ENCODE data around the gene PRRT2. TPM values are rescaled to one million over a fixed set of nuclear protein-coding genes. Genes with fewer than 3 reads are reported as not detected.

The PRRT2 gene
- total RNA-seq, 2 experiments from 2014 or later = 2.2 to 2.3 TPM

- CTCF ChIA-PET = interaction anchor here (0.7 to 2.1 kb wide), 2 partner anchors 9 to 30 kb away, joined by 3 to 5 read pairs; no protein-coding TSS in a partner anchor
- Mint-ChIP-seq H3K27ac (no peak overlapping the region), H3K27me3 (no peaks in the 10 kb centered on the region), H3K4me1 (ENCODE audit: low read depth) (peaks cover 14% of the 10 kb centered on the region), H3K36me3 (ENCODE audit: low read depth) (peaks cover 40% of the 10 kb centered on the region), H3K4me3 (peak overlapping the region; percentile 38), H3K9me3 (no peaks in the 10 kb centered on the region)
- H3K4me1 ChIP-seq (ENCODE audit: insufficient read depth, low read length) = peaks cover 16% of the 10 kb centered on the region
- no peak overlapping the region for H3K27ac ChIP-seq (ENCODE audit: low read depth in 1 of 2, low read length in 2 of 2)
- TF ChIP-seq, protein P1, sequence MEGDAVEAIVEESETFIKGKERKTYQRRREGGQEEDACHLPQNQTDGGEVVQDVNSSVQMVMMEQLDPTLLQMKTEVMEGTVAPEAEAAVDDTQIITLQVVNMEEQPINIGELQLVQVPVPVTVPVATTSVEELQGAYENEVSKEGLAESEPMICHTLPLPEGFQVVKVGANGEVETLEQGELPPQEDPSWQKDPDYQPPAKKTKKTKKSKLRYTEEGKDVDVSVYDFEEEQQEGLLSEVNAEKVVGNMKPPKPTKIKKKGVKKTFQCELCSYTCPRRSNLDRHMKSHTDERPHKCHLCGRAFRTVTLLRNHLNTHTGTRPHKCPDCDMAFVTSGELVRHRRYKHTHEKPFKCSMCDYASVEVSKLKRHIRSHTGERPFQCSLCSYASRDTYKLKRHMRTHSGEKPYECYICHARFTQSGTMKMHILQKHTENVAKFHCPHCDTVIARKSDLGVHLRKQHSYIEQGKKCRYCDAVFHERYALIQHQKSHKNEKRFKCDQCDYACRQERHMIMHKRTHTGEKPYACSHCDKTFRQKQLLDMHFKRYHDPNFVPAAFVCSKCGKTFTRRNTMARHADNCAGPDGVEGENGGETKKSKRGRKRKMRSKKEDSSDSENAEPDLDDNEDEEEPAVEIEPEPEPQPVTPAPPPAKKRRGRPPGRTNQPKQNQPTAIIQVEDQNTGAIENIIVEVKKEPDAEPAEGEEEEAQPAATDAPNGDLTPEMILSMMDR (IDR thresholded peaks at IDR 0.05) = no peak
- H3K9me3 ChIP-seq (ENCODE audit: control insufficient read depth in 1 of 2, insufficient read depth in 1 of 2, low read length in 2 of 2) = peaks cover 0 to 5% of the 10 kb centered on the region in 2 experiments
- POLR2A ChIA-PET = interaction anchor here (0.7 kb wide), 1 partner anchor 15 kb away, joined by 3 read pairs; no protein-coding TSS in a partner anchor
- DNase-seq (no peak), ATAC-seq (ENCODE audit: poor library complexity) (no peak)
- no peak overlapping the region for H3K4me3 ChIP-seq (ENCODE audit: low read length)
- H3K27me3 ChIP-seq (ENCODE audit: control insufficient read depth in 1 of 2, insufficient read depth in 2 of 2, low read length in 2 of 2) = no peaks in the 10 kb centered on the region
- intact Hi-C loops (cut with DNase I, micrococcal nuclease) = no loop called here
- peaks cover 34% of the 10 kb centered on the region for H3K36me3 ChIP-seq (ENCODE audit: insufficient read depth, low read length)
These were observed 45.3 kb downstream of the PRRT2 start for GRCh38 chr16:29857133-29857760.

GRCh38 chr16:29858149-29858849, 46.3 kb downstream of the PRRT2 start:
- intact Hi-C loops (cut with DNase I, micrococcal nuclease) = no loop called here
- H3K4me1 Mint-ChIP-seq (ENCODE audit: low read depth) = peaks cover 18% of the 10 kb centered on the region
- peaks cover 23% of the 10 kb centered on the region for H3K4me1 ChIP-seq (ENCODE audit: insufficient read depth, low read length)
- H3K27ac ChIP-seq (ENCODE audit: low read depth in 1 of 2, low read length in 2 of 2) = no peak overlapping the region
- H3K27me3 ChIP-seq (ENCODE audit: control insufficient read depth in 1 of 2, insufficient read depth in 2 of 2, low read length in 2 of 2) = no peaks in the 10 kb centered on the region
- CTCF ChIA-PET = interaction anchor here (0.6 to 2.1 kb wide), 3 partner anchors 10 to 69 kb away, joined by 3 to 5 read pairs (median 3); no protein-coding TSS in a partner anchor
- no peaks in the 10 kb centered on the region for H3K27me3 Mint-ChIP-seq
- H3K4me3 ChIP-seq (ENCODE audit: low read length) = no peak overlapping the region
- no peaks in the 10 kb centered on the region for H3K9me3 Mint-ChIP-seq
- DNase-seq = no peak
- POLR2A ChIA-PET = no interaction called here
- H3K9me3 ChIP-seq (ENCODE audit: control insufficient read depth in 1 of 2, insufficient read depth in 1 of 2, low read length in 2 of 2) = peaks cover 0 to 5% of the 10 kb centered on the region in 2 experiments
- no peak for ATAC-seq (ENCODE audit: poor library complexity)
- H3K36me3 Mint-ChIP-seq (ENCODE audit: low read depth) = peaks cover 48% of the 10 kb centered on the region
- TF ChIP-seq, protein P1 (IDR thresholded peaks at IDR 0.05) = no peak
- H3K4me3 Mint-ChIP-seq = peak overlapping the region; percentile 16
- no peak overlapping the region for H3K27ac Mint-ChIP-seq
- H3K36me3 ChIP-seq (ENCODE audit: insufficient read depth, low read length) = peaks cover 34% of the 10 kb centered on the region

- Histone ChIP-seq H3K9me3 (ENCODE audit: control insufficient read depth in 1 of 2, insufficient read depth in 1 of 2, low read length in 2 of 2) (peaks cover 0 to 5% of the 10 kb centered on the region in 2 experiments), H3K27me3 (ENCODE audit: control insufficient read depth in 1 of 2, insufficient read depth in 2 of 2, low read length in 2 of 2) (no peaks in the 10 kb centered on the region), H3K36me3 (ENCODE audit: insufficient read depth, low read length) (peaks cover 34% of the 10 kb centered on the region), H3K4me1 (ENCODE audit: insufficient read depth, low read length) (peaks cover 30% of the 10 kb centered on the region), H3K4me3 (ENCODE audit: low read length) (no peak overlapping the region), H3K27ac (ENCODE audit: low read depth in 1 of 2, low read length in 2 of 2) (no peak overlapping the region)
- TF ChIP-seq, protein P1 (IDR thresholded peaks at IDR 0.05) = no peak
- no peak overlapping the region for H3K4me3 Mint-ChIP-seq
- ChIA-PET POLR2A (no interaction called here), CTCF (interaction anchor here (0.6 kb wide), 1 partner anchor 69 kb away, joined by 3 read pairs; no protein-coding TSS in a partner anchor)
- peaks cover 50% of the 10 kb centered on the region for H3K36me3 Mint-ChIP-seq (ENCODE audit: low read depth)
- intact Hi-C loops (cut with DNase I, micrococcal nuclease) = no loop called here
- peaks cover 22% of the 10 kb centered on the region for H3K4me1 Mint-ChIP-seq (ENCODE audit: low read depth)
- ATAC-seq (ENCODE audit: poor library complexity) (no peak), DNase-seq (no peak)
- no peak overlapping the region for H3K27ac Mint-ChIP-seq
- H3K9me3 Mint-ChIP-seq = no peaks in the 10 kb centered on the region
- no peaks in the 10 kb centered on the region for H3K27me3 Mint-ChIP-seq
These were observed 47.0 kb downstream of the PRRT2 start for GRCh38 chr16:29858974-29859373.
